Testis (tissue), 2 donors: ENCODE measurements around the gene CCNL2.

Source experiments
- POLR2A ChIP-seq: fragments of 450-650 bp; IDR thresholded peaks from one replicate; pipeline ENCODE4 v1.6.1; 2017; ENCODE audit warnings: antibody characterized with exemption, mild to moderate bottlenecking, moderate library complexity
- TF ChIP-seq, protein P1 (sequence below), 3 experiments: fragments of 450-650 bp in 2 of 3; fragments of 200-600 bp in 1 of 3; sonication (generic) in 1 of 3; IDR thresholded peaks; one replicate each; pipeline ENCODE4 v1.5.1; 2016 to 2019; ENCODE audit warnings: antibody characterized with exemption in 3 of 3, mild to moderate bottlenecking in 2 of 3, moderate library complexity in 1 of 3

DNA sequence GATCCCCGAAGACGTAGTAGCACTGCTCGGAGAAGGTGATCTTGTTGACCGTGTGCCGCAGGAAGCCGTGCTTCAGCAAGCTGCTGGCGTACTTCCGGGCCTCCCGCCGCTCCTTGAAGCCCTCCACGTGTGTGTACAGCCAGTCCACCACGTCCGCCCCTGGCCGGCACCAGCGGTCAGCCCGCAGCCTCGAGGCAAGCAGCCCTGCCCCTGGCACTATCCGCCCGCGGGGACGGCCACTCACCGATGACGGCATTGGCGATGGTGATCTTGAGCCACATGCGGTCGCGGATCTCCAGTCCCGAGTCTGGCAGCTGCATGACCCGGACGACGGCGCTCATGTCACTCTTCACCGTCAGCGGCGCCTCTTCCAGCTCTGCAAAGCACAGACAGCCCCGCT lies 60.9 kb downstream of the CCNL2 start:
- TF ChIP-seq, protein P1, sequence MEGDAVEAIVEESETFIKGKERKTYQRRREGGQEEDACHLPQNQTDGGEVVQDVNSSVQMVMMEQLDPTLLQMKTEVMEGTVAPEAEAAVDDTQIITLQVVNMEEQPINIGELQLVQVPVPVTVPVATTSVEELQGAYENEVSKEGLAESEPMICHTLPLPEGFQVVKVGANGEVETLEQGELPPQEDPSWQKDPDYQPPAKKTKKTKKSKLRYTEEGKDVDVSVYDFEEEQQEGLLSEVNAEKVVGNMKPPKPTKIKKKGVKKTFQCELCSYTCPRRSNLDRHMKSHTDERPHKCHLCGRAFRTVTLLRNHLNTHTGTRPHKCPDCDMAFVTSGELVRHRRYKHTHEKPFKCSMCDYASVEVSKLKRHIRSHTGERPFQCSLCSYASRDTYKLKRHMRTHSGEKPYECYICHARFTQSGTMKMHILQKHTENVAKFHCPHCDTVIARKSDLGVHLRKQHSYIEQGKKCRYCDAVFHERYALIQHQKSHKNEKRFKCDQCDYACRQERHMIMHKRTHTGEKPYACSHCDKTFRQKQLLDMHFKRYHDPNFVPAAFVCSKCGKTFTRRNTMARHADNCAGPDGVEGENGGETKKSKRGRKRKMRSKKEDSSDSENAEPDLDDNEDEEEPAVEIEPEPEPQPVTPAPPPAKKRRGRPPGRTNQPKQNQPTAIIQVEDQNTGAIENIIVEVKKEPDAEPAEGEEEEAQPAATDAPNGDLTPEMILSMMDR (IDR thresholded peaks at IDR 0.05): no peak
- no peak for TF ChIP-seq POLR2A
